Activated T-cell treated with anti-CD3 and anti-CD28 coated beads, Interleukin-2, amount 50 U/mL, for 72 hours (primary cell): ENCODE measurements around the gene TYW1B. TPM values are rescaled to one million over a fixed set of nuclear protein-coding genes. Genes with fewer than 3 reads are reported as not detected.
"Not testable (repeated sequence)": the region's sequence is repeated elsewhere in the genome, so short reads cannot be mapped to it uniquely, and the experiment has no call there.

Experiments used
- ATAC-seq, 2 donors: fragments of 150-1000 bp; cut with Tn5 transposase; replicated peaks in 1 of 2; 2 replicates each; pipeline ENCODE4 v1.10.0; 2021; ENCODE audit warnings: moderate library complexity in 2 of 2, mild to moderate bottlenecking in 1 of 2
- DNase-seq, 2 donors: peaks; one replicate each; pipeline ENCODE4 v3.0.0; 2021 to 2022; ENCODE audit warnings: mixed read lengths in 1 of 2
- H3K27ac Mint-ChIP-seq: one replicate; pipeline ENCODE4 v1.8.0; 2022; ENCODE audit warnings: mild to moderate bottlenecking, moderate library complexity, mixed read lengths
- H3K27me3 Mint-ChIP-seq: one replicate; pipeline ENCODE4 v1.8.0; 2022; ENCODE audit warnings: low read depth, mixed read lengths
- H3K36me3 Mint-ChIP-seq, 2 donors: one replicate each; pipeline ENCODE4 v1.8.0; 2022; ENCODE audit warnings: mixed read lengths in 2 of 2, mild to moderate bottlenecking in 1 of 2; ENCODE audit not compliant: insufficient read depth in 2 of 2
- H3K4me1 Mint-ChIP-seq: one replicate; pipeline ENCODE4 v1.8.0; 2022; ENCODE audit warnings: low read depth, mixed read lengths
- H3K4me3 Mint-ChIP-seq, 2 donors: one replicate each; pipeline ENCODE4 v1.8.0; 2022; ENCODE audit warnings: mild to moderate bottlenecking in 2 of 2, mixed read lengths in 2 of 2, moderate library complexity in 2 of 2
- H3K9me3 Mint-ChIP-seq, 2 donors: one replicate each; pipeline ENCODE4 v1.8.0; 2022; ENCODE audit warnings: mixed read lengths in 2 of 2
- total RNA-seq, 2 donors: library from RNA; stranded (reverse); gene quantifications; one replicate each; pipeline ENCODE4 v1.2.3, GENCODE V29; 2022

TYW1B gene
- total RNA-seq, 2 donors from 2014 or later = 1.5 to 4.7 TPM

DNA sequence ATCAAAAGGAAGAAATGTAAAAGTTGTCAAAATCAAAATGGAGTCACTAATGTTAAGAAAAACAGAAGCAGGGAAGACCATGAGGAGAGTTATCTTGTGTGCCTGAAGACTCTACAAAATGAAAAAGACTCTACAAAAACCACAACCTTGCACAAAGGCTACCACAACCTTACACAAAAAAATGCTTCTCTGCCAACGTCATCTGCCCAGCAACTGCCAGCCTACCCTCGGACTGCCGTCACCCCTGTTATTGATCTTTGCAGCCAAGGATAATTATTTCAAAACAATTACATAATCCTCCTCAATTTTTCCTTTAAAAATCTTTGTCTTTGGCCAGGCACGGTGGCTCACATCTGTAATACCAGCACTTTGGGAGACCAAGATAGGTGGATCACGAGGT is 61.0 kb downstream of the TYW1B start:
- not testable (repeated sequence) for H3K9me3 Mint-ChIP-seq, DNase-seq, H3K4me3 Mint-ChIP-seq, ATAC-seq, H3K27ac Mint-ChIP-seq, H3K4me1 Mint-ChIP-seq, H3K27me3 Mint-ChIP-seq
- H3K36me3 Mint-ChIP-seq = peaks cover 4 to 22% of the 10 kb centered on the region in 2 donors

DNA sequence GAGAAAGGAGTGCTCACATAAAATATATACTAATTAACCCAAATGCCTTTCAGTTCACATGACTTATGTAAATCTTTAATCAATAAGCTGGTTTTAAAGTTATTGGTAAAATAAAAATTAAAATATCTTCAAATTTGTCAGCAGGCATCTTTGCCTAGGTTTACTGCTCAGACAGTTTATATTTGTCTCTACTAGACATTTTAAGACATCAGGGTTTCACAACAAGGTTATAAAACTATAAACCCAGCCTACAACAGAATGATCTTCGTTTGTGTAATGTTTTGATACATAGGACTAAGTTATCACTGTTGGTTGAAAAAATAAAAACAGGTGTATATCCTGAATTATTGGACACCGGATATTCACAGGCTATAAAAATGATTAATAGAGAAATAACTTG is 67.4 kb downstream of the TYW1B start:
- no peaks in the 10 kb centered on the region for H3K27me3 Mint-ChIP-seq
- ATAC-seq = no peak
- no peak overlapping the region for H3K27ac Mint-ChIP-seq
- H3K4me1 Mint-ChIP-seq = no peaks in the 10 kb centered on the region
- peaks cover 2 to 8% of the 10 kb centered on the region in 2 donors for H3K9me3 Mint-ChIP-seq
- no peak for DNase-seq
- H3K4me3 Mint-ChIP-seq = no peak overlapping the region
- H3K36me3 Mint-ChIP-seq = peaks cover 12 to 42% of the 10 kb centered on the region in 2 donors

DNA sequence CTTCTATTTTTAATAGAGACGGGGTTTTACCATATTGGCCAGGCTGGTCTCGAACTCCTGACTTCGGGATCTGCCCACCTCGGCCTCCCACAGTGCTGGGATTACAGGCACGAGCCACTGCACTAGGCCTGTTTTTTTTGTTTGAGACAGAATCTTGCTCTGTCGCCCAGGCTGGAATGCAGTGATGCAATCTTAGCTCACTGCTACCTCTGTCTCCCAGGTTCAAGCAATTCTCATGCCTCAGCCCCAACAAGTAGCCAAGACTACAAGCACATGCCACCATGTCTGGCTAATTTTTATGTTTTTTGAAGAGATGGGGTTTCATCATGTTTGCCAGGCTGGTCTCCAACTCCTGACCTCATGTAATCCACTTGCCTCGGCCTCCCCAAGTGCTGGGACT is 73.7 kb downstream of the TYW1B start:
- DNase-seq (no peak), ATAC-seq (no peak)
- Mint-ChIP-seq H3K27ac (no peak overlapping the region), H3K9me3 (peaks cover 0 to 5% of the 10 kb centered on the region in 2 donors), H3K4me1 (no peaks in the 10 kb centered on the region), H3K36me3 (peaks cover 14 to 21% of the 10 kb centered on the region in 2 donors), H3K4me3 (no peak overlapping the region), H3K27me3 (no peaks in the 10 kb centered on the region)

DNA sequence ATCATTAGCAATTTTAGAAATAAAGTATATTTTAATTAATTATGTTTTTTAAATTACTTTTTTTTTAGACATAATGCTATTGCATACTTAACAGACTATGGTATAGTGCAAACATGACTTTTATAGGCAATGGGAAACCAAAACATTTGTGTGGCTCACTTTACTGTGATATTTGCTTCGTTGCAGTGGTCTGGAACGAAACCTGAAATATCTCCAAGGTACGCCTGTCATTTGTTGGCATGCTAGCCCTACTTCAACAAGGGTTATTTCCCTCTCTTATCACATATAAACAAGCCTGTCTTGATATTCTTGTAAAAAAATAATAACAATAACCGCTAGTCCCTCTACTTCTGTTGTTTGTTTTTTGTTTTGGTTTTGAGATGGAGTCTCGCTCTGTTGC is 74.2 kb downstream of the TYW1B start:
- no peak for ATAC-seq
- Mint-ChIP-seq H3K4me1 (no peaks in the 10 kb centered on the region), H3K36me3 (peaks cover 13 to 17% of the 10 kb centered on the region in 2 donors), H3K4me3 (no peak overlapping the region), H3K27me3 (no peaks in the 10 kb centered on the region), H3K27ac (no peak overlapping the region), H3K9me3 (peaks cover 0 to 5% of the 10 kb centered on the region in 2 donors)
- no peak for DNase-seq

DNA sequence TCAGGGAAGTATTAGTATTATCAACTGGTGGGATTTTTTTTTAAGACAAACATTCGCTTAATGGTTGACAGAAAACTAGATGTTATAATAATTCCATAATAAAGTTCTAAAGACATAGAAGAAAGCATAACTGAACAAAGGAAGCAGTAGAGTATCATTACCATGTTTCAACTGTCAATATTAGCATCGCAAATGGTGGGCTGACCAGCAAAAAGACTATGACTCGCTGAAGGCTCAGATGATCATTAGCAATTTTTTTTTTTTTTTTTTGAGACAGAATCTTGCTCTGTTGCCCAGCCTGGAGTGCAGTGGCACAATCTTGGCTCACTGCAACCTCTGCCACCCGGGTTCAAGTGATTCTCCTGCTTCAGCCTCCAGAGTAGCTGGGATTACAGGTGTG is 74.8 kb downstream of the TYW1B start:
- H3K4me1 Mint-ChIP-seq, H3K9me3 Mint-ChIP-seq, DNase-seq, H3K27ac Mint-ChIP-seq, ATAC-seq, H3K4me3 Mint-ChIP-seq, H3K27me3 Mint-ChIP-seq: not testable (repeated sequence)
- peaks cover 11 to 12% of the 10 kb centered on the region in 2 donors for H3K36me3 Mint-ChIP-seq

DNA sequence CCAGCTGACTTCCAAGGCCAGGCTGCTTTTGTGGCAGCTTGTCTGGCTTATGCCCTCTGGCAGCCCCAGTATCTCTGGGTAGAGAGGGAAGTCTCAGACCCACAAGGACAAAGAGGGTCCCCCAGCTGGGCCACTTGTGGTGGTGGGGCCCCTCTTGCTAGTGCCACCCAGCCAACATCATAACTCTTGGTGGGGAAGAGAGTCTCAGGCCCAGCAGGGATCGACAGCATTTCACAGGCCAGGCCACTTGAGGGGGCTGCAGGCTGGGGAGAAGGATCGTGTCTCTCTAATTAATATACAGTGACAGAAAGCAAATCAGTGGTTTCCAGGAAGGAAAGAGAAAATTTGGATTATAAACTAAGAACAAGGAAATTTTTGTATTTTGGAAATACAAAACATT is 76.0 kb downstream of the TYW1B start:
- H3K36me3 Mint-ChIP-seq = peaks cover 12% of the 10 kb centered on the region in 2 donors
- no peak overlapping the region for H3K4me3 Mint-ChIP-seq
- peaks cover 0 to 4% of the 10 kb centered on the region in 2 donors for H3K9me3 Mint-ChIP-seq
- ATAC-seq (no peak), DNase-seq (no peak)
- H3K4me1 Mint-ChIP-seq = no peaks in the 10 kb centered on the region
- no peak overlapping the region for H3K27ac Mint-ChIP-seq
- H3K27me3 Mint-ChIP-seq = no peaks in the 10 kb centered on the region

DNA sequence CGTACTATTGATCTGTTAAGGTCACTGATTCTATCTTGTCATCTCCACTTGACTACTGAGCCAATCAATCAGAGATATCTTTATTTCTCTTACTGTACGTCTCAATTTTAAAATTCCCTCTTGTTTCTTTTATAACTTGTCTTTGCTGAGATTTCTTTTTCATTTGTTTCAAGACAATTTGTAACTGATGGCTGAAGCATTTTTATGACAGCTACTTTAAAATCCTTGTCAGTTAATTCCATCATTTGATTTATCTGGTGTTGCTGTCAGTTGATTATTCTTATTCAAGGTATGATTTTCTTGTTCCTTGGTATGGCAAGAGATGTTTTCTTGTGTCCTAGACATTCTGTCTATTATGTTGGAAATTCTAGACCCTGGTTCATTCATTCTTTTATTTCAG is 76.6 kb downstream of the TYW1B start:
- ATAC-seq (no peak), DNase-seq (no peak)
- Mint-ChIP-seq H3K27me3 (no peaks in the 10 kb centered on the region), H3K4me1 (no peaks in the 10 kb centered on the region), H3K9me3 (peaks cover 0 to 2% of the 10 kb centered on the region in 2 donors), H3K27ac (peak overlapping the region; percentile 57), H3K36me3 (peaks cover 10 to 12% of the 10 kb centered on the region in 2 donors), H3K4me3 (no peak overlapping the region)

DNA sequence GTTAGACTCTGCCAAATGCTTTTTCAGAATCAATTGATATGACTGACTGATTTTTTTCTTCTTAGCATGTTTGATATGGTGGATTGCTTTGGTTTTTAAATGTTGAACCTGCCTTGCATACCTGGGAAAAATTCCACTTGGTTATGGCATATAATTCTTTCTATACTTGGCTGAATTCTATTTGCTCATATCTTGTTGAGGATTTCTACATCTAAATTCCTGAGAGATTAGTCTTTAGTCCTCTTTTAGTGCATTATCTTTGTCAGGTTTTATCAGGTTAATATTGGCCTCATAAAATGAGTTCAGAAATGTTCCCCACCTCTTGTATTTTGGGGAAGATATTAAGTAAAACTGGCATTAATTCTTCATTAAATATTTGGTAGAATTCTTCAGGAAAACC is 79.4 kb downstream of the TYW1B start:
- ATAC-seq, H3K4me3 Mint-ChIP-seq, H3K4me1 Mint-ChIP-seq, H3K9me3 Mint-ChIP-seq, DNase-seq, H3K27me3 Mint-ChIP-seq, H3K27ac Mint-ChIP-seq: not testable (repeated sequence)
- peaks cover 12 to 13% of the 10 kb centered on the region in 2 donors for H3K36me3 Mint-ChIP-seq

DNA sequence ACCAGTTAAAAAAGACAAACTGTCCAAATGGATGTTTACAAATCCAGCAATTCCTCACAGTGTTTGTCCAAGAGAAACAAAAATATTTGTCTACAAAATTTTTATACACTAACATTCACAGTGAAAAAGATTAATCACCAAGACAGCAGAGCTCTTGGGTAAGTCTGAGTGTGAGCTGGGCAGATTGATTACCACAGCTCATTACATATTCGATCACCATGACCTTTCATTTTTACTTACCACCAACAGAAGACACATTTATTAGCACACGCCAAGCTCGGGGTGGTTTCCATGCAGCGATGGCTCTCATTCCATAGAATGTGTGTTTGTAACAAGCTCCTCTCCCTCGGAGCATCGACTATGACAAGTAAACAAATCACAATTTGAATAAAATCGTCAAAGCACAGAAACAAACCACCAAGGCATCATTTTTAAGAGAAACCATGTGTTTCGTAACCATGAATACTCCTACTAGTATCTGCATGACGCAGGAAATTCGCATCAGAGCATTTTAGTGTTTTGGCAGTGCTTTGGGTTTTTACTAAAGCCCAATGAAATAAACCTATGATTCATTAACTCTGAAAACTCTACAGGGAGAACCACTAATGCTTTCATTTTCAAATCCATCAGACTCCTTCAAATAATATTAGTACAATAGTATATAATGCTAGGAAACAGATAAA is 83.6 kb downstream of the TYW1B start:
- not testable (repeated sequence) for H3K4me3 Mint-ChIP-seq, H3K27me3 Mint-ChIP-seq, H3K27ac Mint-ChIP-seq, ATAC-seq, DNase-seq, H3K4me1 Mint-ChIP-seq
- Mint-ChIP-seq H3K36me3 (peaks cover 20 to 29% of the 10 kb centered on the region in 2 donors), H3K9me3 (peaks cover 9 to 11% of the 10 kb centered on the region in 2 donors)

DNA sequence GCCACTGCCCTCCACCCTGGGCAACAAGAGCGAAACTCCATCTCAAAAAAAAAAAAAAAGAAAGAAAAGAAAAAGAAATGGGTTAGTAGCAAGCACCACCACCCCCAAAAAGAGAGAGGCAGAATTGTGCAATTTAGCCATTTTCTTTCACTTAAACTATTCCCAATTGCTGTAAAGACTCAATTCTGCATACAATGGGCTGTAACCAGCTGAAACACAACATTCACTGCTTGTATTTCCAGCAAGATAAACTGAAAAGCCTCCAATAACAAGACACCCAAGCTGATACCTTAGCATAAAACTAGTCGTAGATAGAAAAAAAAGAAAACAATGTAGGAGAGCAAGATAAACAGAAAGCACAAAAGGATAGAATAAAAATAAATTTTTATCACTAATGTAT is 84.2 kb downstream of the TYW1B start:
- ATAC-seq, H3K4me3 Mint-ChIP-seq, DNase-seq, H3K4me1 Mint-ChIP-seq, H3K27me3 Mint-ChIP-seq, H3K27ac Mint-ChIP-seq: not testable (repeated sequence)
- H3K36me3 Mint-ChIP-seq = peaks cover 20 to 29% of the 10 kb centered on the region in 2 donors
- H3K9me3 Mint-ChIP-seq = peaks cover 9 to 11% of the 10 kb centered on the region in 2 donors

DNA sequence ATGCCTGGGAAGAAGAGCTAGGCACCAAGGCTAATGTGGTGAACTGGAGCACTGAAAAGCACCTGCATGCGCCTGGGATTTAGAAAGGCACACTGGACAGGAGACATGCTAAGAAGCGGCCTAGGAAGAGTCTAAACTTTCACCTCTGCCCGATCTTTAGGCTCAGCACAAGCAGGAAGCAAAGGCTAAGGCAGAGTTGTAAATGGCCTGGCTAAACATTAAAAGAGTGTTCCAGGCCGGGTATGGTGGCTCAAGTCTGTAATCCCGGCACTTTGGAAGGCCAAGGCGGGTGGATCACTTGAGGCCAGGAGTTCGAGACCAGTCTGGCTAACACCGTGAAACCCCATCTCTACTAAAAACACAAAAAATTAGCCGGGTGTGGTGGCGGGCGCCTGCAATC is 88.3 kb downstream of the TYW1B start:
- Mint-ChIP-seq H3K9me3 (peaks cover 11 to 12% of the 10 kb centered on the region in 2 donors), H3K36me3 (peaks cover 23 to 42% of the 10 kb centered on the region in 2 donors)
- not testable (repeated sequence) for ATAC-seq, H3K27me3 Mint-ChIP-seq, H3K27ac Mint-ChIP-seq, DNase-seq, H3K4me1 Mint-ChIP-seq, H3K4me3 Mint-ChIP-seq

DNA sequence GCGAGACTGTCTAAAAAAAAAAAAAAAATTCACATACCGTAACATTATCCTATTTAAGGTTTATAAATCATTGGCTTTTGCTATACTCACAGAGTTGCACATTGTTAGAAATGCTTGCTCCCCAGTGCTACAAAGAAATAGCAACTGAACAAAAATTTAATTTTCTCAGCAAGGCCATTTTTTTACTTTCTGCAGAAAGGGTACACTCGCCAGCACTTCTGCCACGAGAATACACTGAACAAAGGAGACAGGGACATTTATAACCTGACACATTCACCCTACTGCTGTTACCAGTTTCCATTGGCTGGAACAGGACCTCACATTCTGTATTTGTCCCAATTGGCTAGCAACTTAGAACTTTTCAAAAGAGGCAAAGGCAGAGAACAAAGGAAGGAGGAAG is 92.1 kb downstream of the TYW1B start:
- DNase-seq, ATAC-seq, H3K4me1 Mint-ChIP-seq, H3K27me3 Mint-ChIP-seq, H3K4me3 Mint-ChIP-seq, H3K27ac Mint-ChIP-seq: not testable (repeated sequence)
- Mint-ChIP-seq H3K36me3 (peaks cover 28 to 56% of the 10 kb centered on the region in 2 donors), H3K9me3 (peaks cover 9 to 16% of the 10 kb centered on the region in 2 donors)

DNA sequence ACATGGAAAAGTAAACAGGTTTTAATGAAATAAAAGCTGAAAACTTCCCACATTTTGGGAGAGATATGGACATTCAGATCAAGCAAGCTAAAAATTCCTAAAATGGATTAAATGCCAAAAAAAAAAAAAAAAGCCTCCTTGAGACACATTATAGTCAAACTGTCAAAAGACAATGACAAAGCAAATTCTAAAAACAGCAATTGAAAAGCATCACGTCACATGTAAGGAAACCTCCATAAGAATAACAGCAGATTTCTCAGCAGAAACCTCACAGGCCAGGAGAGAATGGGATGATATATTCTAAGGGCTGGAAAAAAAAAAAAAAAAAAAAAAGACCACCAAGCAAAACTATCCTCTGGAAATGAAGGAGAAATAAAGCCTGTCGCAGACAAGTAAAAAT is 97.2 kb downstream of the TYW1B start:
- not testable (repeated sequence) for DNase-seq, H3K4me1 Mint-ChIP-seq, ATAC-seq, H3K27me3 Mint-ChIP-seq, H3K4me3 Mint-ChIP-seq
- H3K36me3 Mint-ChIP-seq = peaks cover 27 to 57% of the 10 kb centered on the region in 2 donors
- peaks cover 11 to 19% of the 10 kb centered on the region in 2 donors for H3K9me3 Mint-ChIP-seq
- H3K27ac Mint-ChIP-seq = peak overlapping the region; percentile 70

DNA sequence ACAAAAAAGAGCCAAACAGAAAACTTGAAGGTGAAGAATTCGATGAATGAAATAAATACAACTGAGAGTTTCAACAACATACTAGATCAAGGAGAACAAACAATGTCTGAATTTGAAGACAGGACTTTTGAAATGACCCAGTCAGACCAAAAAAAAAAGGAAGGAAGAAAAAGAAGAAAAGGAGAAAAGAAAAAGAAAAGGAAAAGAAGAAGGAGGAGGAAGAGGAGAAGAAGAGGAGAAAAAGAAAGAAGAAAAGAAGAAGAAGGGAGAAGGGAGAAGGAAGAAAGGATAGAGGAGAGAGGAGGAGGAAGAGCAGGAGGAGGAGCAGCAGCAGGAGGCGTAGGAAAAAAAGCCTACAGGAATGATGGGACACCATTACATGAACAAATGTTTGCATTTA is 97.6 kb downstream of the TYW1B start:
- H3K36me3 Mint-ChIP-seq = peaks cover 27 to 57% of the 10 kb centered on the region in 2 donors
- H3K27ac Mint-ChIP-seq = peak overlapping the region; percentile 70

More for the DNA sequence above, 97.6 kb downstream of the TYW1B start:
- not testable (repeated sequence) for ATAC-seq, H3K27me3 Mint-ChIP-seq, H3K4me3 Mint-ChIP-seq, H3K4me1 Mint-ChIP-seq, DNase-seq
- peaks cover 11 to 19% of the 10 kb centered on the region in 2 donors for H3K9me3 Mint-ChIP-seq
